SU-DHL-6 (cell line): ENCODE results near the gene SYNJ1.

Experiments used
- CTCF ChIP-seq: fragments of 200-600 bp; sonication (generic); IDR thresholded peaks from one replicate; pipeline ENCODE4 v1.5.1; 2017; ENCODE audit warnings: antibody characterized with exemption, mild to moderate bottlenecking, low read length, moderate library complexity; ENCODE audit not compliant: insufficient read depth, poor library complexity, severe bottlenecking
- EZH2phosphoT487 ChIP-seq: fragments of 200-600 bp; sonication (generic), shearing (Covaris generic); conservative IDR thresholded peaks from 2 replicates; pipeline ENCODE4 v1.6.1; 2018; ENCODE audit warnings: mild to moderate bottlenecking, antibody characterized with exemption, low read length, moderate library complexity, mixed read lengths

DNA sequence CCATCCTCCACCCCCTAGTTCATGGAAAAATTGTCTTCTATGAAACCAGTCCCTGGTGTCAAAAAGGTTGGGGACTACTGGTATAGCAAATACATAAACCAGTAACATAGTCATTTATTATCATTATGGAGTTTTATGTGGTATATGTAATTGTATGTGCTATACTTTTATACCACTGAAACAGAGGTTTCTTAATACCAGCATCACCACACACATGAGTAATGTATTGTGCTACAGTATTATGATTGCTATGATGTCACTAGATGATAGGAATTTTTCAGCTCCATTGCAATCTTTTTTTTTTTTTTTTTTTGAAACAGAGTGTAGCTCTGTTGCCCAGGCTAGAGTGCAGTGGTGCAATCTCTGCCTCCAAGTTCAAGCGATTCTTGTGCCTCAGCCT, 49.5 kb upstream of the SYNJ1 start:
- TF ChIP-seq CTCF, result no peak
- TF ChIP-seq EZH2phosphoT487, result no peak
